Left renal cortex interstitium (tissue), 4 donors: ENCODE measurements around the gene HPSE2. TPM values are rescaled to one million over a fixed set of nuclear protein-coding genes. Genes with fewer than 3 reads are reported as not detected.
"Not testable (repeated sequence)": the region's sequence is repeated elsewhere in the genome, so short reads cannot be mapped to it uniquely, and the experiment has no call there.

Experiments
- DNase-seq, 4 donors: peaks; one replicate each; pipeline ENCODE4 v3.0.0-alpha.2; 2013; ENCODE audit warnings: low read depth in 4 of 4, low spot score in 2 of 4, missing footprints in 1 of 4
- polyA plus RNA-seq, 4 donors: library from polyadenylated mRNA; unstranded; fragments of 120-200 nt; gene quantifications; one replicate each; pipeline ENCODE4 v1.2.1, GENCODE V29; 2013; ENCODE audit not compliant: insufficient read length in 4 of 4

HPSE2 gene
- polyA plus RNA-seq, 4 donors, result 0.98 to 1.8 (median 1.3) TPM

GRCh38 chr10:98925651-98926050 is 310.0 kb downstream of the HPSE2 start:
- DNase-seq, result no peak

DNA sequence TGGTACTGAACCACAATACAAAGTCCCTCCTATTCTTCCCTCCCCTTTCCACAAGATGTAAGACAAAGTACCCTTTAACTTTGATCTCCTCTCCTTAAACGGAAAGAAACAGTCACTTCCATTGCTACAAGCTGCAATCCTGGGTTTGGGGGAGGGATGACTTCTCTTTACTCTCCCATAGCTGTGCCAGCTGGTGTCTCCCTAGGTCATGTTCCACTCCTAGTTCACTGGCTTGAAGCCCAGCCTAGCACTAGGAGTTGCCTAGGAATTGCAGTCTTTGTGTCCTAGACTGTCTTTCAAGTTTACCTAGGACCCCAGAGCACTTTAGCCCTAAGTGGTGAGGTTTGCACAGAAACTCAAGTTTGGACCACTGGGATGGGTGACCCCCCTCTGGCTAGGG is 311.1 kb downstream of the HPSE2 start:
- no peak for DNase-seq

- no peak for DNase-seq
These were observed 314.3 kb downstream of the HPSE2 start for GRCh38 chr10:98921316-98921715.

GRCh38 chr10:98920807-98921206 is 314.8 kb downstream of the HPSE2 start:
- no peak for DNase-seq

DNA sequence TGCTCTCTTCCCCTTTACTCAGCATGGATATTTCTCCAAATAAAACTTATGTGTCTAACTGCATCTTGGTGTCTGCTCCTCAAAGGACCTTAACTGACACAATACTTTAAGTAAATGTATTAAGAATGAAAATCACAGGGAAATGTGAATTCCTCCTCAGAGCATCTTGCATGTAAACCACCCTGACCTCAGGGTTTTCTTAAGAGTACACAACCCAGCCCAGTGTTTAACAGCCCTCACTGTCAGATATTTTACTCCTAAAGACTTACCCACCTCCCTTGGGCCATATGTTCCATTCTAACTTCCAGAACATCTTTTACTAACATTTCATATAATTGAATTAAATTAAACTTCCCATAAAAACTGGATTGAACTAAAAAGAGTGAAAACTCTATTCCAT is 315.3 kb downstream of the HPSE2 start:
- no peak for DNase-seq

- DNase-seq, result no peak
These were observed 315.8 kb downstream of the HPSE2 start for GRCh38 chr10:98919899-98920298.

DNA sequence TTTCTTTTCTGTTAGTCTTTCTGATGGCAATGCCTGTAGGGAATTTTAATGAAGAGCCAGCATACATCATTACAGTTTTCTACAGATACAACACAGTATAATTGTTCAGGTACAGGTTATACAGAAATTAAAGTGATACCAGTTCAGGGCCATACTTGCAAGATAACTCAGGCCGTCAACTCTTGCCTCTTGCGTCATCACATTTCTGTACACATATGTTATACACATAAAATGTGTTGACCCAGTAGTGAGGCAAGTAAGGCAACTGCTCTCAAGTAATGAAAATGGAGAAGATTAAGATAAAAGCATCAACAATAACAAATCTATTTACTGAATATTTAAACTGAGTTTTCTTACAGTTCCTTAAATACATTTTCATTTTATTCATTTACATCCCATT is 317.8 kb downstream of the HPSE2 start:
- DNase-seq, result no peak

GRCh38 chr10:98916526-98917125 is 319.0 kb downstream of the HPSE2 start:
- DNase-seq, result no peak

GRCh38 chr10:98915911-98916310 is 319.7 kb downstream of the HPSE2 start:
- no peak for DNase-seq

GRCh38 chr10:98910546-98910945 is 325.1 kb downstream of the HPSE2 start:
- no peak for DNase-seq

DNA sequence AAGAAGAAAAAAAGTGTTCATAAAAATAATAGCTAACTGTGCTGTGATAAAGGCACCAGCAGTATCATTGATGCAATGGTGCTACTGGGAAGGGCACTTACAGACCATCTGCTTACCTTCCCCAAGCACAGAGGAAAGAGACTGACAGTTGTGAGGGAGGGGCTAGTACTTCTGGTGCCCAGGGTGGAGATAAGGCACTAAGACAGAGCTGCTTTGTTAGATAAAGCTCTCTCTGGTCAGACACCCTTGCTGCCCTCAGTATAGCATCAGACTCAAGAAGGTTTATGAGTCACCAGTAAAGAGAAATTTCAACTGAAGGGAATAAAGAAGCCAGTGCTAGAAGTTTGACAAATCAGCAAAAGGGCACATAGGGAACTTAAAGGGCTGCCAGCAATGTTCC is 325.6 kb downstream of the HPSE2 start:
- DNase-seq, result no peak

GRCh38 chr10:98908868-98909267 is 326.8 kb downstream of the HPSE2 start:
- DNase-seq, result no peak

DNA sequence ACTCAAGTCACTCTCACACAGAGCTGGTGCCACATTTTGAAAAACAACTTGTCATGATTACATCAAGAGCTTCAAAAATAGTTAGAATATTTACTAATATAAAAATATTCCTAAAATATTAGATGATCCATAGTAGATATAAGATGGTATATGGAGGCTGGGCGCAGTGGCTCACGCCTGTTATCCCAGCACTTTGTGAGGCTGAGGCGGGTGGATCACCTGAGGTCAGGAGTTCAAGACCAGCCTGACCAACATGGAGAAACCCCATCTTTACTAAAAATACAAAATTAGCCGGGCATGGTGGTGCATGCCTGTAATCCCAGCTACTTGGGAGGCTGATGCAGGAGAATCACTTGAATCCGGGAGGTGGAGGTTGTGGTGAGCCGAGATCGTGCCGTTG is 327.4 kb downstream of the HPSE2 start:
- DNase-seq, result not testable (repeated sequence)

DNA sequence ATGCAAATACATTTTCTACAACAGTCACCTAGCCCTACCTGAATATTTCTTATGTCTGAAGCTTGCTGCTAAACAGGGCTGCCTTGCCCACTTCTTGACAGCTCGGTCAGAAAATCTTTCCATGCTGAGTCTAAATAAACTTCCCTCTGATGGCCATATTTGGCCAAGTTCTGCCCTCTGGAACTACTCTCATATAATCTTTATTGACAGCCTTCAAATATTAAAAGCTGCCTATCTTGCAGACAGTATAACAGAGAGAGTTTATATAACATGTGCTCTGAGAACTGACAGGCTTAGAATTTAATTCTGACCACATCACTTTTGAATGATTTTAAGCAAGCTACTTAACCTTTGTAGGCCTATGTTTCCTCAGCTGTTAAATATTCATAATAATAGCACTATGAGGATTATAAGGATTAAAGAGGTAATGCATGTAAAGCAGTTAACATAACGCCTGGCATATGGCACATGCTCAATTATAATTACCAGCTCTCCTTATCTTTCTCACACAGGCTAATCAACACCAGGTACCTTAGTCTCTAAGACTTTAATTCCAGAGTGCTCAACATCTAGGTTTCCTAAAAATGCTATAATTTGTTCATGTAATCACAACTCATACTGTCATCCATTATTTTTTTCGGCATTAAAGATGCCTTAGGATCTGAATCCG is 334.1 kb downstream of the HPSE2 start:
- no peak for DNase-seq

- DNase-seq, result no peak
These were observed 336.6 kb downstream of the HPSE2 start for GRCh38 chr10:98899018-98899417.

DNA sequence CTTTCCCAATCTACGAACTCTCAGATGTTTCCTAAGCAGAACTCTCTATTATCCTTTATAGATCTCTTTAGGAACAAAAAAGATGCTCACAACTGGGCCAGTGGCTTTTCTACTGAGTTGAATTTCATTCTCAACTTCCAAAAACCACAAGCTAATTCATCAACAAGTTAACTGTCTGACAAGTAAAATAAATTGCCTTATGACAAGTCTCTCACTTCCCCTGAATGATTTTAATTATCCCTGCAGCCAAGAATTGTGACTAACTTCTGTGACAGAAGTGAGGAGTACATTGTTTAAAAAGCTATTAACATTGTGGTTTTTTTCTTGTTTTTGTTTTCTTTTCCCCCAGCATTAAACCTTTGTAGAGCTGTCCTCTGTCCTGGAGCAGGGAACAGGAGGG is 343.1 kb downstream of the HPSE2 start:
- no peak for DNase-seq

- no peak for DNase-seq
These were observed 349.0 kb downstream of the HPSE2 start for GRCh38 chr10:98886686-98887085.

DNA sequence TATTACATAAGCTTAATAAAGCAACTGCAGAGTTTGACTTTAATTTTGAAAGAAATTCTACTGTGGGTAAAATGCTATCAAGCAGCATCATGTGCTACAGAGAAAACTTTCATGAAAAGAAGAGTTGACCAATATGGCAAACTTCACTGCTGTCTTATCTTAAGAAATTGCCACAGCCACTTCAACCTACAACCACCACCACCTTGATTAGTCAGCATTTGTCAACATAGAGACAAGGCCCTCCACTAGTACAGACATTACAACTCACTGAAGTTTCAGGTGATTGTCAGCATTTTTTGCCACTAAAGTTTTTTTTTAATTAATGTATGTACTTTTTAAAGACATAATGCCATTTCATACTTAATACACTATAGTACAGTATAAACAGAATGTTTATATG is 350.3 kb downstream of the HPSE2 start:
- no peak for DNase-seq

DNA sequence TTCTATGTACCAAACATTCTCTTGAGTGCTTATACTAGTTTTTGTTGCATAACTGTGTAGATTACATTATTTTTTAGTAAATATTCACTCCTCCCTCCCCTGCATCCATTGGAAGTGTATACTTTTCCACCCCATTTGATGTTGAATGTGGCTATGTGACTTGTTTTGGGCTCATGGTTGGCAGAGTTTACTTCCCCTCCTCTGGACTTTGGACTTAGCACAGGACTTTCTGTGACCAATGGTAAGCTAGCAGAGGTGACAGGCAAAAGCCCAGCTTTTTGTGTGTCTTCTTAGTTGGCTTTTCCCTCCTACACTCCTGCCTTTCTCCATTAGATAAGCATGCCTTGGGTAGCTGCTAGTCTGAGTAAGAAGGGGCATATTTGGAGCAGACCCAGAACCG is 353.9 kb downstream of the HPSE2 start:
- DNase-seq, result no peak

DNA sequence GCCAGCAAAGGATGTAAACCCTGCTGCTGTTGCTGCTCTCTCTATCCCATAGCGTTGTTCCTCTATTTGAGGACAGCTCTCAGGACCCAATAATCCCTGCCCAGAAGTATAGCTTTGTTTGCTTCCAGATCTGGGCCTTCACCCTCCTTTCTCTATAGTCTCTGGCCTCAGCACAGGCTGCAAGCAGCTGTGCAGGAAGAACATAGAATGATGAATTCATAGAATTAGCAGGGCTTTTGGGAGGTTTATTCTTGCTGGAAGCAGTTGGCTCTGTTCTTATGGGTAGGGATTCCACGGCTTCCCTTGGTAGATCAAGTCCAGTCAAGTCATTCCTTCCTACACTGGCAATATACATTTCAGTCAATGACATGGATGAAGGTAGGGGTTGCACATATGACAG is 354.7 kb downstream of the HPSE2 start:
- DNase-seq, result no peak

GRCh38 chr10:98878921-98879320 is 356.7 kb downstream of the HPSE2 start:
- DNase-seq, result no peak

- DNase-seq, result no peak
These were observed 357.2 kb downstream of the HPSE2 start for GRCh38 chr10:98878418-98878817.

GRCh38 chr10:98861962-98862361 is 373.7 kb downstream of the HPSE2 start:
- no peak for DNase-seq
